ENCODE results near the gene GNAT1.

The GNAT1 gene

DNA sequence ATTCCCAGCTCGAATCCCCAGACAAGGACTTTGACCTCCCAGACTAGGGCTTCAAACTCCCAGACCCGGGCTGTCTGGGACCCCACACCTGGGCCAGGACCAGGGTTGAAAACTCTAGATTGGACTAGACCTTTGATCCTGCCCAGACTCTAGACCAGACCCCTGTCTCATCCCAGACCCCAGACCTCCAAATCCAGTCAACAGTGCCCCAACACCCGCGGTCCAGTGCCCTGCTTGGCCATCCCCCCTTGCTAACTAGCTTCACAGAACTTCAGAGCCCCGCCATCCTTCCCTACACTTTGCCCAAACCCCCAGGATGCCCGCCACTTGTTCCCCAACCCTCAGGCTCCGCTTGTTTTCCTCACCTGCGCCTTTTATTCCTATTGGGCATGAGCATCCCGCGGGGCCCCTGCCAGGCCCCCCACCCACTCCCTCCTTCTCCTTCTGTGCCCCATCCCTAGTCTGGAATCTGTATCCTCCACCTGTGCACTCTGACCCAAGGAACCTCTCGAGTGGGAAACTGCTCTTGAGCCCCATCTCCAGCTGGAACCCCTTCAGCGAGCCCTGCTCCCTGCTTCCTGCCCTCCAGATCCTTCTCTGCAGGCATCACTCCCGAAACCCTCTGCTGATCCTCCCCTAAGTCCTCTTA is 45.2 kb downstream of the GNAT1 start:
- Histone ChIP-seq H3K9me3 (no peaks in the 10 kb centered on the region), H3K27me3 (no peaks in the 10 kb centered on the region), H3K4me2 (peak overlapping the region; percentile 93), H3K9ac (peak overlapping the region; percentile 97), H3K4me3 (peak overlapping the region; percentile 100), H4K20me1 (peaks cover 56% of the 10 kb centered on the region), H3K27ac (peak overlapping the region; percentile 92), H3K36me3 (peaks cover 21% of the 10 kb centered on the region), H3K4me1 (peaks cover 53% of the 10 kb centered on the region)
- no peak for TF ChIP-seq Cebpa-rat (IDR thresholded peaks at IDR 0.05)

DNA sequence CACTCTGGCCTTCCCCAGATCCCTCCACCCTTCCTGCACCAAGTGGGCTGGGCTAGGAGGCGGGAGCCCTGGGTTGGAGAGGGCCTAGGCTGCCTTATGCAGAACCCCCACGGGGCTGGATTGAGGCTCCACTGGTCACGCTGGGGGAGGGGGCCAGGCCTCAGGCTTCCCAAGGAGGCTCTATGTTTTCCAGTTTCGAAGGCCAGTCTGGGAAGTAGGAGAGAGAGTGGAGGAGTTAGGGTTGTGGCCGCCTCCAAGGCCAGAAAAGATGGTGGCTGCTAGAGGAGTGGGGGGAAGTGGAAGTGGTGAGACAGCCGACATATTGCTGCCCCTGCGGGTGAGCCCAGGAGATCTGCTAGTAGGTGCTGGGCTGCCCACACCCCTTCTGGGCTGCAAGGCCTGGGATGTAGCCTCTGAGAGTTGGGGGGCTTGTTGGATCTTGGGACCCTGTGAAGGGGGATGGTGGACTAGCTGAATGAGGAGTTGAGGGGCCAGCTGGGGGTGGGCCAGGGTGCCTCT is 45.8 kb downstream of the GNAT1 start:
- Histone ChIP-seq H3K9ac (peak overlapping the region; percentile 97), H3K4me1 (peaks cover 59% of the 10 kb centered on the region), H3K27me3 (no peaks in the 10 kb centered on the region), H3K4me2 (peak overlapping the region; percentile 93), H3K36me3 (peaks cover 25% of the 10 kb centered on the region), H3K9me3 (no peaks in the 10 kb centered on the region), H3K27ac (peak overlapping the region; percentile 92), H3K4me3 (peak overlapping the region; percentile 100), H4K20me1 (peaks cover 61% of the 10 kb centered on the region)
- TF ChIP-seq Cebpa-rat (IDR thresholded peaks at IDR 0.05), result no peak

DNA sequence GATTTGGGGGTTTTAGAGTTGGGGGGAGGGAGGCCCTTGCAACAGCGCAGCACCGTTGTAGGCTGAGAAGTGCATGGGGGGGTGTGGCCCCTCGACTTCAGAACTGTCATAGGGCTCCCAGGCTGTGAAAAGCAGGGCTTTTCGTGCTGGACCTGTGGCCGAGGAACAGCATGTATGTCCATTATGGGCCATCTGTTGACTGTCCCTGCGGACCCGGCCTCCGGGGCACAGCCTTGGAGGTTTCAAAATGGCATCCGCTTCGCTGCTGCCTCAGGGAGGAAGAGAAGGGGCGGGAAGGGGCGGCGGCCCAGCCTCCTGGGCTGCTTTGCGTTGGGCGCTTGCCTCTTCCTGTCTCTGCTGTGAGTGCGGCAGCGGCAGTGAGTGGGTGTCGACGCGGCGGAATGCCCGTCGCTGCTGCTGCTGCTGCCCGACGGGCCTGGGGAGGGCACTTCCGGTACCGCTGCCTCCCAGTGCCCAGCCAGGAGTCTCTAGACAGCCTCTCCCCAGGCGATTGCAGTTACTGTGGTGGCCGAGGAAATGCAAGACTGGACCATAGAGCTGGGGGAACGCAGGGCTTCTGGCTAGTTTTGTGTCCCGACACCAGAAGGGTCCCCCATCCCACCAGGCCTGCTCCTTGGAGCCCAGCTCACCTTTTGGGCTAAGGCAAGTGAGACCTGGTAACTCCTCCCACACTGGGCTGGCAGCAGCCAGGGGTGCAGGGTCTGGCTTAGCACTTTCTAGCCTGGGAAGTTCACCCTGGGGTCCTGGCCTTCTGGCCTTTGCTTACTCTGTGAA is 46.5 kb downstream of the GNAT1 start:
- H3K4me2 ChIP-seq, result peak overlapping the region; percentile 93
- no peaks in the 10 kb centered on the region for H3K9me3 ChIP-seq
- H4K20me1 ChIP-seq, result peaks cover 69% of the 10 kb centered on the region
- H3K4me3 ChIP-seq, result peak overlapping the region; percentile 100
- no peak for TF ChIP-seq Cebpa-rat (IDR thresholded peaks at IDR 0.05)
- no peaks in the 10 kb centered on the region for H3K27me3 ChIP-seq
- H3K4me1 ChIP-seq, result peaks cover 66% of the 10 kb centered on the region
- H3K36me3 ChIP-seq, result peaks cover 25% of the 10 kb centered on the region
- peak overlapping the region; percentile 97 for H3K9ac ChIP-seq
- peak overlapping the region; percentile 92 for H3K27ac ChIP-seq

DNA sequence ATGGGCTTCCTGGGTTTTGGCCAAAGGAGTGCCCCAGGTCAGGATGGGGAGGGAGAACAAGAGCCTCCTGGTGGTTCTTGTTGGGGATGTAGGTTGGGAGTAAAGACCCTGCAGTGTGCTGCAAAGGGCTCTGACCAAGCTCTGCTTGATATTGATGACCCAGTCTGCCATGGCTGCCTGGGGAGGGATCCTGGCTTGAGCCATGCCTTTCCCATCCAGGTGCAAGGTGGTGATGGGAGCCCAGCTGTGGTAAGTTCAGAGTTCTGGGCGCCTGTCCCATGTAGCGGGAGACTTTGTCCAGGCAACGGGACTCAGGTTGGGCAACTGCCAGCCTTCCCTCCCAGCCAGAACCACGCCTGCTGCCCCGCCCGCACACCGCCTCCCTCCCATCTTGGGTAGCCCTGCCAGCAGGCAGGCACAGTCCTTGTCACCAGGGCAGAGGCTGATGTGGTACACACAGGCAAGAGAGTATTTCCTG is 47.2 kb downstream of the GNAT1 start:
- Histone ChIP-seq H3K4me2 (peak overlapping the region; percentile 93), H3K9ac (peak overlapping the region; percentile 97), H3K4me3 (peak overlapping the region; percentile 100), H3K36me3 (peaks cover 25% of the 10 kb centered on the region), H3K9me3 (no peaks in the 10 kb centered on the region), H3K27me3 (no peaks in the 10 kb centered on the region), H4K20me1 (peaks cover 75% of the 10 kb centered on the region), H3K4me1 (peaks cover 73% of the 10 kb centered on the region), H3K27ac (peak overlapping the region; percentile 92)
- no peak for TF ChIP-seq Cebpa-rat (IDR thresholded peaks at IDR 0.05)

DNA sequence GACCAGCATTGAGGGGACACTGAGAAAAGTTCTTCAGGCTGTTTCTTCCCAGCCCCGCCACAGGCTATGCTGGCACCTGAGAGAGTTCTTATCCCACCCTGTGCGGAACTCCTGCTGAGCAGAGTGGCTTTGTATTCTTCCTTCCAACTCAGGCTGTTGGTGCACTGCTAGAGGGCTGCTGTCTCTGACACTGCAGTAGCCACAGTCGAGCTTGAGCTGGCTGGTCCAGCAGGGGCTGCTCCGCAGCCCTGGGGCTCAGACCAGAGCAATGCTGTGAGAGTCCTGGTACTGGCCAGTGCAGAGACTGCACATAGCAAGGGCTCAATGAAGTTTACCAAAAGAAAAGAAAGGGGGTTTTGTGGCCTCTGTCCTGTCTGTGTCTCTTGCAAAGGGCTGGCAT is 48.2 kb downstream of the GNAT1 start:
- H3K9me3 ChIP-seq, result no peaks in the 10 kb centered on the region
- peak overlapping the region; percentile 92 for H3K27ac ChIP-seq
- H3K36me3 ChIP-seq, result peaks cover 31% of the 10 kb centered on the region
- H3K4me3 ChIP-seq, result no peak overlapping the region
- H3K9ac ChIP-seq, result peak overlapping the region; percentile 97
- H3K4me2 ChIP-seq, result peak overlapping the region; percentile 93
- no peak for TF ChIP-seq Cebpa-rat (IDR thresholded peaks at IDR 0.05)
- H3K4me1 ChIP-seq, result peaks cover 75% of the 10 kb centered on the region
- H4K20me1 ChIP-seq, result peaks cover 83% of the 10 kb centered on the region
- no peaks in the 10 kb centered on the region for H3K27me3 ChIP-seq

DNA sequence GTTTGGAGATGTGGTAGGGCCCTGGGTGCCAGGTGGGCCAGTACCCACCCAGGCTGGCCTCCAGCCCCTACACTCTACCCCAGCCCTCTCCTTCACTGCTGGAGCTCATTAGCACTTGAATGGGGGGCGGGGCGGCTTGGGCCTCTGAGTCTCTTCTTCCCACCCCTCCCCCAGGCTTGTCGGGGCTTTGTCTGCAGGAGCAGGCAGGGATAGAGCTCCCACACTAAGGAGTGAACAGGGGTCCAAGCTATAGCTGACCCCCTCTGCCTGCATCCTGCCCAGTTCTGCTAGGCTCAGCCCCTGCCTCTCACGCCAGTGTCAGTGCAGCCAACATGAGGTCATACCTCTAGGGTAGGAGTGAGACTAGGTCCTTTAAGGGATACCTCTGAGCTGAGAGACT is 49.8 kb downstream of the GNAT1 start:
- H3K4me3 ChIP-seq, result no peak overlapping the region; the same call in 1 of the 2 replicates
- peaks cover 85% of the 10 kb centered on the region for H4K20me1 ChIP-seq
- TF ChIP-seq Cebpa-rat (IDR thresholded peaks at IDR 0.05), result no peak
- H3K4me2 ChIP-seq, result peak overlapping the region; percentile 93
- H3K4me1 ChIP-seq, result peaks cover 81% of the 10 kb centered on the region
- peak overlapping the region; percentile 74 for H3K9ac ChIP-seq
- no peaks in the 10 kb centered on the region for H3K27me3 ChIP-seq
- peak overlapping the region; percentile 92 for H3K27ac ChIP-seq
- H3K36me3 ChIP-seq, result peaks cover 32% of the 10 kb centered on the region
- no peaks in the 10 kb centered on the region for H3K9me3 ChIP-seq

DNA sequence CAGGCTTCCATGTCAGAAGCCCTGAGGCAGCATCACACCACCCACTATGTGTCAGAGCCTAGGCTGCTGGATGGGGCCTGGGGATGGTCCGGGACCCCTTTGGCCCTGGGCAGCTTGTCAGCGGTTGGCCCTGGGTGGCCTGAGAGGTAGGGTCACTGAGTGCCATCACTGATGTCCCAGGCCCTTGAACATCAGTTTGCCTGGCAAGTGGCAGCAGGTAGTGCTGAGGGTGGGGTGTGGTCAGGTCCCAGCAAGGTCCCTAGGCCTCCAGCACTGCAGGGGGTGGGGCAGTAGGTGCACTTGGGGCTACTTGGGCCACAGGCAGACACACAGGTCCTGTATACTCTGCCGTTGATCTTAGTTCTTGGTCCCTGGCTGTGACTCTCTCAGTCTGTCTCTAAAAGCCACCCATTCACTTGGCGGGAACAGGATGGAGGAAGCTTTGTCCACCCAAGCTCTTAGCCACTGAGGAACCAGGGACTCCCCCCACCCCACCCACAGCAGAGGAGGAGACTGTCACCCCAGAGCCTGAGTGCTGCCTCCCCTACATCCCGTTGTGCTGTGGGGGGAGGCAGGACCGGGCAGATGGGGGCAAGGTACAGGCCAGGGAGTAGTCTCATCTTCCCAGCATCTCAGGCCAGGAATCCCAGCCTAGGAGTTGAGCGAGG is 50.4 kb downstream of the GNAT1 start:
- H3K27me3 ChIP-seq, result no peaks in the 10 kb centered on the region
- H3K9ac ChIP-seq, result peak overlapping the region; percentile 74
- peak overlapping the region; percentile 93 for H3K4me2 ChIP-seq
- H3K4me1 ChIP-seq, result peaks cover 88% of the 10 kb centered on the region
- H3K27ac ChIP-seq, result peak overlapping the region; percentile 92
- H3K9me3 ChIP-seq, result no peaks in the 10 kb centered on the region
- TF ChIP-seq Cebpa-rat (IDR thresholded peaks at IDR 0.05), result no peak
- peak overlapping the region; percentile 45; the same call in 1 of the 2 replicates for H3K4me3 ChIP-seq
- H4K20me1 ChIP-seq, result peaks cover 84% of the 10 kb centered on the region
- peaks cover 32% of the 10 kb centered on the region for H3K36me3 ChIP-seq

DNA sequence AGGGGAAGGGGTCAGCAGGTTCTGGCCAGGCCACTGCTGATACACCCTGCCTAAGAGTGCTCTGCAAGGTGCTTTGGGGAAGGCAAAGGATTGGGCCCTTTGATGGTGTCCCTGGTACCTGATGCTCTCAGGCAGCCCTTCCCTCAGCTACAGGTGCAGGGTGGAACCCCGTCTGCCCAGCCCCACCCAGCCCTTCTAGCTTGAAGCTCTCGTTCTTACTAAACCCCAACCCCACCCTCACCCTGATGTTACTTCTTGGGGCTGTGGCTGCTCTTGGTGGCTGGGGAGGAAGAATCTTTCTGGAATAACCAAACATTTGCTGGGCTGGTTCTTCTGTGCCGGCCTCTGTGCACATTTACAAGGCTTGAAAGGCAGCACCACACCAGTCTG is 51.0 kb downstream of the GNAT1 start:
- Histone ChIP-seq H3K9me3 (no peaks in the 10 kb centered on the region), H3K36me3 (peaks cover 36% of the 10 kb centered on the region), H3K27ac (peak overlapping the region; percentile 92), H4K20me1 (peaks cover 84% of the 10 kb centered on the region), H3K9ac (peak overlapping the region; percentile 74), H3K4me1 (peaks cover 93% of the 10 kb centered on the region), H3K27me3 (no peaks in the 10 kb centered on the region), H3K4me3 (peak overlapping the region; percentile 45; the same call in 1 of the 2 replicates), H3K4me2 (peak overlapping the region; percentile 93)
- no peak for TF ChIP-seq Cebpa-rat (IDR thresholded peaks at IDR 0.05)

DNA sequence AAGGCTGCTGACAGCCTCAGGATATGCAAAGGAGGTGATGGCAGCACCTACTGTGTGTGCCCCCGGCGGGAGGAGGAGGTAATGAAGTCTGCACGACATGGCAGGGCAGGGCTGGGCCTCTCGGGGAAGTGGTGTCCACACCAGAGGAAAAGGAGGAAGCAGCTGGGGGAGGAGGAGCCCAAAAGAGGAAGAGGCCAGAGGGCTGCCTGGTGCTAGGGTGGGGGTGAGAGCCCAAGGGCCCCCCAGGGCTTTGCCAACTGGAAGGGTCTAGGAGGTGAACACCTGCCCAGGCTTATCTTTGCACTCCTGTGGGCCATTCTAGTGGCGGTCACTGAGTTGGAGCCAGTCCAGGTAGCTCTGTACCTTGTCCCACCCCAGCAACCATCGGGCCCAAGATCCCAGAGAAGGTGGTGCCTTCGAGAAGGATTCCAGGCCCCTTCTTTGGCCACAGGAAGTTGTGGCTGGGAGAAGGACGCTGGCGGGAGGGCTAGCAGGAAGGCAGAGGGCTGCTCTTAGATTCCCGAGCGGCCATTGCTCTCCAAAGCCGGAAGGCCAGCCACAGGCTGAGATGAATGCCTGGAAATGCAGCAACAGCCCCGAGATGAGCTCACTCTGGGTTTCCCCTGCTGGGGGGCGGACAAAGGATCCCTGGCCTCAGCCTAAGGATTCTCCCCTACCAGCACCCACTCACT is 51.6 kb downstream of the GNAT1 start:
- peaks cover 43% of the 10 kb centered on the region for H3K36me3 ChIP-seq
- H3K4me3 ChIP-seq, result peak overlapping the region; percentile 45; the same call in 1 of the 2 replicates
- TF ChIP-seq Cebpa-rat (IDR thresholded peaks at IDR 0.05), result no peak
- peaks cover 84% of the 10 kb centered on the region for H4K20me1 ChIP-seq
- H3K9me3 ChIP-seq, result no peaks in the 10 kb centered on the region
- no peaks in the 10 kb centered on the region for H3K27me3 ChIP-seq
- peak overlapping the region; percentile 93 for H3K4me2 ChIP-seq
- peak overlapping the region; percentile 92 for H3K27ac ChIP-seq
- H3K9ac ChIP-seq, result peak overlapping the region; percentile 74
- peaks cover 100% of the 10 kb centered on the region for H3K4me1 ChIP-seq

All from BLaER1 (cell line).